GM23338 (cell line): ENCODE results near the gene EXOC3. TPM values are rescaled to one million over a fixed set of nuclear protein-coding genes. Genes with fewer than 3 reads are reported as not detected.

Experiments used
- ATAC-seq: fragments of 200-7000 bp; cut with Tn5 transposase; 3 replicates; pipeline ENCODE4 v1.9.1; 2020
- DNase-seq: peaks from one replicate; pipeline ENCODE4 v3.0.0-alpha.2; 2015; ENCODE audit warnings: low spot score
- H2AFZ ChIP-seq: fragments of 200-600 bp; sonication (generic); 2 replicates; pipeline ENCODE4 v1.8.0; 2016; ENCODE audit warnings: antibody characterized with exemption, mild to moderate bottlenecking, moderate library complexity
- H3F3A ChIP-seq: fragments of 200-600 bp; sonication (generic); replicated peaks from 2 replicates; pipeline ENCODE4 v1.8.0; 2017; ENCODE audit warnings: antibody characterized with exemption, mixed run types, low read depth
- H3K27ac ChIP-seq: fragments of 200-600 bp; sonication (generic); 2 replicates; pipeline ENCODE4 v1.6.1; 2016; ENCODE audit warnings: low read depth
- H3K27me3 ChIP-seq: fragments of 200-600 bp; sonication (generic); 2 replicates; pipeline ENCODE4 v1.8.0; 2016; ENCODE audit warnings: mild to moderate bottlenecking, mixed run types, moderate library complexity; ENCODE audit not compliant: insufficient read depth
- H3K36me3 ChIP-seq: fragments of 200-600 bp; sonication (generic); 2 replicates; pipeline ENCODE4 v1.8.0; 2016; ENCODE audit warnings: mild to moderate bottlenecking; ENCODE audit not compliant: insufficient read depth
- H3K4me1 ChIP-seq: fragments of 200-600 bp; sonication (generic); 2 replicates; pipeline ENCODE4 v1.8.0; 2016; ENCODE audit warnings: mild to moderate bottlenecking, moderate library complexity; ENCODE audit not compliant: insufficient read depth
- H3K4me2 ChIP-seq: fragments of 200-600 bp; sonication (generic); 2 replicates; pipeline ENCODE4 v1.7.1; 2017; ENCODE audit warnings: mixed run types
- H3K4me3 ChIP-seq: fragments of 200-600 bp; sonication (generic); 2 replicates; pipeline ENCODE4 v1.6.1; 2016; ENCODE audit warnings: mixed run types
- H3K79me2 ChIP-seq: fragments of 200-600 bp; sonication (generic); replicated peaks from 2 replicates; pipeline ENCODE4 v1.8.0; 2017; ENCODE audit warnings: mild to moderate bottlenecking; ENCODE audit not compliant: insufficient read depth
- H3K9me2 ChIP-seq: fragments of 200-600 bp; sonication (generic); 2 replicates; pipeline ENCODE4 v1.8.0; 2017; ENCODE audit not compliant: insufficient read depth
- H4K20me1 ChIP-seq: fragments of 200-600 bp; sonication (generic); replicated peaks from 2 replicates; pipeline ENCODE4 v1.8.0; 2017; ENCODE audit warnings: mild to moderate bottlenecking; ENCODE audit not compliant: insufficient read depth
- H3K27ac Mint-ChIP-seq: 2 replicates; pipeline ENCODE4 v1.8.0; 2020; ENCODE audit warnings: inconsistent platforms, mild to moderate bottlenecking, moderate library complexity, mixed read lengths
- H3K27me3 Mint-ChIP-seq: 3 replicates; pipeline ENCODE4 v1.8.0; 2022; ENCODE audit warnings: low read depth, mild to moderate bottlenecking, moderate library complexity, mixed read lengths, inconsistent platforms; ENCODE audit not compliant: insufficient read depth, poor library complexity
- H3K36me3 Mint-ChIP-seq: 3 replicates; pipeline ENCODE4 v1.8.0; 2021; ENCODE audit warnings: low read depth, mild to moderate bottlenecking, inconsistent platforms, moderate library complexity, mixed read lengths
- H3K4me1 Mint-ChIP-seq: 3 replicates; pipeline ENCODE4 v1.8.0; 2020; ENCODE audit warnings: mild to moderate bottlenecking, inconsistent platforms, mixed read lengths
- H3K4me3 Mint-ChIP-seq: 3 replicates; pipeline ENCODE4 v1.8.0; 2021; ENCODE audit warnings: moderate library complexity, mild to moderate bottlenecking, inconsistent platforms, mixed read lengths
- H3K9me3 Mint-ChIP-seq: 3 replicates; pipeline ENCODE4 v1.8.0; 2020; ENCODE audit warnings: moderate library complexity, mild to moderate bottlenecking, inconsistent platforms, mixed read lengths
- CREB1 ChIP-seq: fragments of 250-450 bp; sonication (Bioruptor Pico); IDR thresholded peaks from 2 replicates; pipeline ENCODE4 v1.5.0; 2020; ENCODE audit warnings: low read depth, mild to moderate bottlenecking, moderate library complexity
- ETS1 ChIP-seq: IDR thresholded peaks from 2 replicates; pipeline ENCODE4 v1.6.1; 2016; ENCODE audit warnings: antibody characterized with exemption
- EZH2 ChIP-seq: fragments of 200-600 bp; sonication (generic); IDR thresholded peaks from one replicate; pipeline ENCODE4 v1.8.0; 2017; ENCODE audit warnings: antibody characterized with exemption, mild to moderate bottlenecking, low read depth; ENCODE audit not compliant: unreplicated experiment
- EZH2phosphoT487 ChIP-seq: fragments of 200-600 bp; sonication (generic); IDR thresholded peaks from one replicate; pipeline ENCODE4 v1.8.1; 2018; ENCODE audit warnings: antibody characterized with exemption; ENCODE audit not compliant: unreplicated experiment
- JUNB ChIP-seq: IDR thresholded peaks from one replicate; pipeline ENCODE4 v1.6.1; 2016; ENCODE audit warnings: antibody characterized with exemption; ENCODE audit not compliant: unreplicated experiment
- NANOG ChIP-seq: IDR thresholded peaks from 2 replicates; pipeline ENCODE4 v1.6.1; 2016; ENCODE audit warnings: antibody characterized with exemption, borderline replicate concordance
- POLR2AphosphoS5 ChIP-seq: IDR thresholded peaks from 2 replicates; pipeline ENCODE4 v1.6.1; 2016; ENCODE audit warnings: antibody characterized with exemption, low read depth
- STAT1 ChIP-seq: IDR thresholded peaks from one replicate; pipeline ENCODE4 v1.6.1; 2016; ENCODE audit warnings: antibody characterized with exemption; ENCODE audit not compliant: unreplicated experiment
- ZNF114 ChIP-seq: fragments of 250-450 bp; sonication (Bioruptor Pico); IDR thresholded peaks from 2 replicates; pipeline ENCODE4 v1.5.0; 2020; ENCODE audit warnings: mild to moderate bottlenecking, moderate library complexity
- ZNF331 ChIP-seq: fragments of 250-450 bp; sonication (Bioruptor Pico); IDR thresholded peaks from 2 replicates; pipeline ENCODE4 v1.5.0; 2020; ENCODE audit warnings: low read depth, mild to moderate bottlenecking, moderate library complexity
- polyA plus RNA-seq: library from polyadenylated mRNA; unstranded; fragments of >200 nt; fragmentation: Nextera tagmentation; extraction: Ambion mirVana; gene quantifications from 2 replicates; pipeline ENCODE4 v1.2.1, GENCODE V29; 2016
- total RNA-seq: library from RNA; depleted of rRNA; stranded (reverse); fragments of >200 nt; shearing (Covaris generic); gene quantifications from 2 replicates; pipeline ENCODE4 v1.2.3, GENCODE V29; 2014
- TF ChIP-seq, protein P1 (sequence below): fragments of 250-450 bp; sonication (Bioruptor Pico); IDR thresholded peaks from 2 replicates; pipeline ENCODE4 v1.5.0; 2020; ENCODE audit warnings: mild to moderate bottlenecking, moderate library complexity
- TF ChIP-seq, protein P2 (sequence below): IDR thresholded peaks from one replicate; pipeline ENCODE4 v1.6.1; 2018; ENCODE audit warnings: antibody characterized with exemption; ENCODE audit not compliant: unreplicated experiment
- TF ChIP-seq, protein P3 (sequence below), 2 experiments: fragments of 200-600 bp in 1 of 2; sonication (generic) in 1 of 2; conservative IDR thresholded peaks; 2 replicates each; pipeline versions ENCODE4 v1.5.1 to v1.6.1; 2016 to 2017; ENCODE audit warnings: antibody characterized with exemption in 2 of 2, low read depth in 2 of 2, mild to moderate bottlenecking in 2 of 2, moderate library complexity in 1 of 2

The EXOC3 gene
- total and polyA plus RNA-seq, 2 experiments from 2014 or later: 13.4 to 31.6 TPM

DNA sequence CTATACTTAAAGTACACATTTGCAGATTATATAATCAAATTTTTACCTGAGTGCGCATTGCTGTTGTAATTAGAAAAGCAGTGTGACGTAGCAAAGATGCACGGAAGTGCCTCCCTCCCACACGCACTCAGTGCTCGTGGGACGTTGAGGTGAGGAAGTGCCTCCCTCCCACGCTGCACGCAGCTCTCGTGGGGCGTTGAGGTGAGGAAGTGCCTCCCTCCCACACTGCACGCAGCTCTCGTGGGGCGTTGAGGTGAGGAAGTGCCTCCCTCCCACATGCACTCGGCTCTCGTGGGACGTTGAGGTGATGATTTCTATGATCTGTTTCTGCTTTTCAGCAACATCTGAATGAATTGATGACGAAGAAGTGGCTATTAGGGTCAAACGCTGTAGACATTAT, 21.0 kb downstream of the EXOC3 start:
- no peak overlapping the region for H3K4me2 ChIP-seq
- DNase-seq: no peak
- H3K9me2 ChIP-seq: no peaks in the 10 kb centered on the region
- ATAC-seq: no peak
- no peak overlapping the region for H3K27ac ChIP-seq
- Mint-ChIP-seq H3K27ac (no peak overlapping the region), H3K27me3 (peaks cover 6% of the 10 kb centered on the region), H3K4me3 (no peak overlapping the region), H3K4me1 (no peaks in the 10 kb centered on the region), H3K36me3 (peaks cover 28% of the 10 kb centered on the region), H3K9me3 (no peaks in the 10 kb centered on the region)
- no peaks in the 10 kb centered on the region for H3K27me3 ChIP-seq
- H3K79me2 ChIP-seq: no peaks in the 10 kb centered on the region
- H3K4me1 ChIP-seq: no peaks in the 10 kb centered on the region
- no peak overlapping the region for H3K4me3 ChIP-seq
- no peaks in the 10 kb centered on the region for H4K20me1 ChIP-seq
- no peaks in the 10 kb centered on the region for H3F3A ChIP-seq
- TF ChIP-seq, protein P1, sequence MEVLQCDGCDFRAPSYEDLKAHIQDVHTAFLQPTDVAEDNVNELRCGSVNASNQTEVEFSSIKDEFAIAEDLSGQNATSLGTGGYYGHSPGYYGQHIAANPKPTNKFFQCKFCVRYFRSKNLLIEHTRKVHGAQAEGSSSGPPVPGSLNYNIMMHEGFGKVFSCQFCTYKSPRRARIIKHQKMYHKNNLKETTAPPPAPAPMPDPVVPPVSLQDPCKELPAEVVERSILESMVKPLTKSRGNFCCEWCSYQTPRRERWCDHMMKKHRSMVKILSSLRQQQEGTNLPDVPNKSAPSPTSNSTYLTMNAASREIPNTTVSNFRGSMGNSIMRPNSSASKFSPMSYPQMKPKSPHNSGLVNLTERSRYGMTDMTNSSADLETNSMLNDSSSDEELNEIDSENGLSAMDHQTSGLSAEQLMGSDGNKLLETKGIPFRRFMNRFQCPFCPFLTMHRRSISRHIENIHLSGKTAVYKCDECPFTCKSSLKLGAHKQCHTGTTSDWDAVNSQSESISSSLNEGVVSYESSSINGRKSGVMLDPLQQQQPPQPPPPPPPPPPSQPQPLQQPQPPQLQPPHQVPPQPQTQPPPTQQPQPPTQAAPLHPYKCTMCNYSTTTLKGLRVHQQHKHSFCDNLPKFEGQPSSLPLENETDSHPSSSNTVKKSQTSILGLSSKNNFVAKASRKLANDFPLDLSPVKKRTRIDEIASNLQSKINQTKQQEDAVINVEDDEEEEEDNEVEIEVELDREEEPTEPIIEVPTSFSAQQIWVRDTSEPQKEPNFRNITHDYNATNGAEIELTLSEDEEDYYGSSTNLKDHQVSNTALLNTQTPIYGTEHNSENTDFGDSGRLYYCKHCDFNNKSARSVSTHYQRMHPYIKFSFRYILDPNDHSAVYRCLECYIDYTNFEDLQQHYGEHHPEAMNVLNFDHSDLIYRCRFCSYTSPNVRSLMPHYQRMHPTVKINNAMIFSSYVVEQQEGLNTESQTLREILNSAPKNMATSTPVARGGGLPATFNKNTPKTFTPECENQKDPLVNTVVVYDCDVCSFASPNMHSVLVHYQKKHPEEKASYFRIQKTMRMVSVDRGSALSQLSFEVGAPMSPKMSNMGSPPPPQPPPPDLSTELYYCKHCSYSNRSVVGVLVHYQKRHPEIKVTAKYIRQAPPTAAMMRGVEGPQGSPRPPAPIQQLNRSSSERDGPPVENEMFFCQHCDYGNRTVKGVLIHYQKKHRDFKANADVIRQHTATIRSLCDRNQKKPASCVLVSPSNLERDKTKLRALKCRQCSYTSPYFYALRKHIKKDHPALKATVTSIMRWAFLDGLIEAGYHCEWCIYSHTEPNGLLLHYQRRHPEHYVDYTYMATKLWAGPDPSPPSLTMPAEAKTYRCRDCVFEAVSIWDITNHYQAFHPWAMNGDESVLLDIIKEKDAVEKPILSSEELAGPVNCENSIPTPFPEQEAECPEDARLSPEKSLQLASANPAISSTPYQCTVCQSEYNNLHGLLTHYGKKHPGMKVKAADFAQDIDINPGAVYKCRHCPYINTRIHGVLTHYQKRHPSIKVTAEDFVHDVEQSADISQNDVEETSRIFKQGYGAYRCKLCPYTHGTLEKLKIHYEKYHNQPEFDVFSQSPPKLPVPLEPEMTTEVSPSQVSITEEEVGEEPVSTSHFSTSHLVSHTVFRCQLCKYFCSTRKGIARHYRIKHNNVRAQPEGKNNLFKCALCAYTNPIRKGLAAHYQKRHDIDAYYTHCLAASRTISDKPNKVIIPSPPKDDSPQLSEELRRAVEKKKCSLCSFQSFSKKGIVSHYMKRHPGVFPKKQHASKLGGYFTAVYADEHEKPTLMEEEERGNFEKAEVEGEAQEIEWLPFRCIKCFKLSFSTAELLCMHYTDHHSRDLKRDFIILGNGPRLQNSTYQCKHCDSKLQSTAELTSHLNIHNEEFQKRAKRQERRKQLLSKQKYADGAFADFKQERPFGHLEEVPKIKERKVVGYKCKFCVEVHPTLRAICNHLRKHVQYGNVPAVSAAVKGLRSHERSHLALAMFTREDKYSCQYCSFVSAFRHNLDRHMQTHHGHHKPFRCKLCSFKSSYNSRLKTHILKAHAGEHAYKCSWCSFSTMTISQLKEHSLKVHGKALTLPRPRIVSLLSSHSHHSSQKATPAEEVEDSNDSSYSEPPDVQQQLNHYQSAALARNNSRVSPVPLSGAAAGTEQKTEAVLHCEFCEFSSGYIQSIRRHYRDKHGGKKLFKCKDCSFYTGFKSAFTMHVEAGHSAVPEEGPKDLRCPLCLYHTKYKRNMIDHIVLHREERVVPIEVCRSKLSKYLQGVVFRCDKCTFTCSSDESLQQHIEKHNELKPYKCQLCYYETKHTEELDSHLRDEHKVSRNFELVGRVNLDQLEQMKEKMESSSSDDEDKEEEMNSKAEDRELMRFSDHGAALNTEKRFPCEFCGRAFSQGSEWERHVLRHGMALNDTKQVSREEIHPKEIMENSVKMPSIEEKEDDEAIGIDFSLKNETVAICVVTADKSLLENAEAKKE: no peak
- TF ChIP-seq JUNB: no peak
- TF ChIP-seq ZNF331 (CRISPR knock-in tag): no peak
- TF ChIP-seq POLR2AphosphoS5: no peak
- TF ChIP-seq ETS1: no peak
- TF ChIP-seq CREB1 (CRISPR knock-in tag): no peak
- no peak for TF ChIP-seq STAT1
- TF ChIP-seq EZH2: no peak
- no peak for TF ChIP-seq NANOG
- TF ChIP-seq, protein P2, sequence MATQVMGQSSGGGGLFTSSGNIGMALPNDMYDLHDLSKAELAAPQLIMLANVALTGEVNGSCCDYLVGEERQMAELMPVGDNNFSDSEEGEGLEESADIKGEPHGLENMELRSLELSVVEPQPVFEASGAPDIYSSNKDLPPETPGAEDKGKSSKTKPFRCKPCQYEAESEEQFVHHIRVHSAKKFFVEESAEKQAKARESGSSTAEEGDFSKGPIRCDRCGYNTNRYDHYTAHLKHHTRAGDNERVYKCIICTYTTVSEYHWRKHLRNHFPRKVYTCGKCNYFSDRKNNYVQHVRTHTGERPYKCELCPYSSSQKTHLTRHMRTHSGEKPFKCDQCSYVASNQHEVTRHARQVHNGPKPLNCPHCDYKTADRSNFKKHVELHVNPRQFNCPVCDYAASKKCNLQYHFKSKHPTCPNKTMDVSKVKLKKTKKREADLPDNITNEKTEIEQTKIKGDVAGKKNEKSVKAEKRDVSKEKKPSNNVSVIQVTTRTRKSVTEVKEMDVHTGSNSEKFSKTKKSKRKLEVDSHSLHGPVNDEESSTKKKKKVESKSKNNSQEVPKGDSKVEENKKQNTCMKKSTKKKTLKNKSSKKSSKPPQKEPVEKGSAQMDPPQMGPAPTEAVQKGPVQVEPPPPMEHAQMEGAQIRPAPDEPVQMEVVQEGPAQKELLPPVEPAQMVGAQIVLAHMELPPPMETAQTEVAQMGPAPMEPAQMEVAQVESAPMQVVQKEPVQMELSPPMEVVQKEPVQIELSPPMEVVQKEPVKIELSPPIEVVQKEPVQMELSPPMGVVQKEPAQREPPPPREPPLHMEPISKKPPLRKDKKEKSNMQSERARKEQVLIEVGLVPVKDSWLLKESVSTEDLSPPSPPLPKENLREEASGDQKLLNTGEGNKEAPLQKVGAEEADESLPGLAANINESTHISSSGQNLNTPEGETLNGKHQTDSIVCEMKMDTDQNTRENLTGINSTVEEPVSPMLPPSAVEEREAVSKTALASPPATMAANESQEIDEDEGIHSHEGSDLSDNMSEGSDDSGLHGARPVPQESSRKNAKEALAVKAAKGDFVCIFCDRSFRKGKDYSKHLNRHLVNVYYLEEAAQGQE: no peak
- no peak for TF ChIP-seq EZH2phosphoT487
- TF ChIP-seq, protein P3, sequence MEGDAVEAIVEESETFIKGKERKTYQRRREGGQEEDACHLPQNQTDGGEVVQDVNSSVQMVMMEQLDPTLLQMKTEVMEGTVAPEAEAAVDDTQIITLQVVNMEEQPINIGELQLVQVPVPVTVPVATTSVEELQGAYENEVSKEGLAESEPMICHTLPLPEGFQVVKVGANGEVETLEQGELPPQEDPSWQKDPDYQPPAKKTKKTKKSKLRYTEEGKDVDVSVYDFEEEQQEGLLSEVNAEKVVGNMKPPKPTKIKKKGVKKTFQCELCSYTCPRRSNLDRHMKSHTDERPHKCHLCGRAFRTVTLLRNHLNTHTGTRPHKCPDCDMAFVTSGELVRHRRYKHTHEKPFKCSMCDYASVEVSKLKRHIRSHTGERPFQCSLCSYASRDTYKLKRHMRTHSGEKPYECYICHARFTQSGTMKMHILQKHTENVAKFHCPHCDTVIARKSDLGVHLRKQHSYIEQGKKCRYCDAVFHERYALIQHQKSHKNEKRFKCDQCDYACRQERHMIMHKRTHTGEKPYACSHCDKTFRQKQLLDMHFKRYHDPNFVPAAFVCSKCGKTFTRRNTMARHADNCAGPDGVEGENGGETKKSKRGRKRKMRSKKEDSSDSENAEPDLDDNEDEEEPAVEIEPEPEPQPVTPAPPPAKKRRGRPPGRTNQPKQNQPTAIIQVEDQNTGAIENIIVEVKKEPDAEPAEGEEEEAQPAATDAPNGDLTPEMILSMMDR (conservative IDR thresholded peaks at IDR 0.05; ENCODE audit: low read depth in 2 of 2): no peak
- TF ChIP-seq ZNF114 (CRISPR knock-in tag): no peak
- peaks cover 20% of the 10 kb centered on the region; the same call in 1 of the 2 replicates for H3K36me3 ChIP-seq
- H2AFZ ChIP-seq: no peak overlapping the region
